Measurements from ENCODE around the gene ADRA2C. TPM values are rescaled to one million over a fixed set of nuclear protein-coding genes. Genes with fewer than 3 reads are reported as not detected.

Gene ADRA2C
- total RNA-seq, 1 experiment from 2014 or later, result 8.6 TPM

DNA sequence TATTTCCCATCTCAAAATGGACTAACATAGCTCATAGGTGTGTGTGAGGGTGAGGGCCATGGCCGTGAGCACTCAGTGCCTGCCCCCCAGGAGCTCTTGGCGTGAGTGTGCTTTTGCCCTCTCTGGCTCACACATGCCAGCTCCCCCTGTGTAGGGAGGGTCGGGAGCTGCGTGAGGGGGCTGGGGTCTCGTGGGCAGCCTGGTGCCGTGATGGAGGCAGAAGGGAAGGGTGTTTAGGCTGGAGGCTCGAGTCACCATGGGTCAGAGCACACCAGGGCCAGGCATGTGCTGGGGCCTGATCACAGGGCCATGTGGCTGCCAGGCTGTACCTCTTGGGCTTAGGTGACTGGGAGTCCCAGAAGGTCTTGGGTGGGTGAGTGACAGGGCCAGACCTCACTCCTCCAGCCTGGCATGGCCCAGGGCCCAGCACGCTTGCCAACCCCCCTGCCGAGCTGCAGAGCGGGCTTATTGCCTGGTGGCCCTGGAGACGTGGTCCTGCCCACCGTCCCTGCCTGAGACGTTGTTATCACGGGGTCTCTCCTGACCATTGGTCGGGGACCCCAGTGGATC is 44.0 kb downstream of the ADRA2C start:
- no peak overlapping the region for H2BK20ac ChIP-seq (ENCODE audit: low read depth, low read length, poor library complexity, severe bottlenecking)
- TF ChIP-seq CTCF (conservative IDR thresholded peaks at IDR 0.05), result no peak
- no peak overlapping the region for H2BK5ac ChIP-seq (ENCODE audit: insufficient read length, low read length)
- no peak overlapping the region for H3K4ac ChIP-seq (ENCODE audit: low read depth, low read length)
- Mint-ChIP-seq H3K36me3 (ENCODE audit: insufficient read depth in 1 of 3, low read depth in 3 of 3) (no peaks in the 10 kb centered on the region; a peak in 1 of 7 replicates), H3K27ac (no peak overlapping the region), H3K9me3 (peaks cover 3 to 4% of the 10 kb centered on the region in 2 experiments), H3K4me1 (peaks cover 22 to 34% of the 10 kb centered on the region in 2 experiments), H3K4me3 (no peak overlapping the region), H3K27me3 (ENCODE audit: low read depth) (peaks cover 28% of the 10 kb centered on the region)
- no peak overlapping the region for H2BK12ac ChIP-seq (ENCODE audit: insufficient read length, low read depth, low read length)
- no peaks in the 10 kb centered on the region for H3K27me3 ChIP-seq (ENCODE audit: insufficient read depth, low read length)
- no peak overlapping the region for H3T11ph ChIP-seq (ENCODE audit: low read length)
- H4K20me1 ChIP-seq (ENCODE audit: control insufficient read depth, insufficient read depth, insufficient read length), result no peaks in the 10 kb centered on the region
- no peak overlapping the region for H3K56ac ChIP-seq (ENCODE audit: insufficient read length, low read depth, low read length)
- DNase-seq, result no peak
- no peak overlapping the region for H3K27ac ChIP-seq (ENCODE audit: insufficient read length, low read depth, low read length)
- H3K79me2 ChIP-seq (ENCODE audit: insufficient read depth, low read length), result no peaks in the 10 kb centered on the region
- H2BK15ac ChIP-seq (ENCODE audit: low read depth, low read length), result no peak overlapping the region
- no CpG with 5 or more reads among the region's 15 CpGs for WGBS (ENCODE audit: extremely low coverage, insufficient read length, low lambda C conversion rate)
- no peak overlapping the region for H3K14ac ChIP-seq (ENCODE audit: insufficient read depth, low read length)
- no peak overlapping the region for H3K23ac ChIP-seq (ENCODE audit: insufficient read length, low read depth, low read length)
- no peak overlapping the region for H2AK5ac ChIP-seq (ENCODE audit: insufficient read length, low read length)
- H3K4me2 ChIP-seq (ENCODE audit: insufficient read depth, insufficient read length, low read length), result no peak overlapping the region
- no peaks in the 10 kb centered on the region; the same call in 1 of the 2 replicates for H3K4me1 ChIP-seq (ENCODE audit: insufficient read depth, low read length)
- no peak overlapping the region for H3K9ac ChIP-seq (ENCODE audit: extremely low read depth, insufficient read length, low read length)
- no peak overlapping the region for H2BK120ac ChIP-seq (ENCODE audit: low read depth, low read length, poor library complexity, severe bottlenecking)
- no peak overlapping the region for H4K8ac ChIP-seq (replicated peaks; ENCODE audit: insufficient read length, low read depth, low read length)
- no peak overlapping the region for H4K91ac ChIP-seq (ENCODE audit: insufficient read length, low read depth, low read length)
- no peaks in the 10 kb centered on the region for H3K79me1 ChIP-seq (ENCODE audit: insufficient read depth, low read depth, low read length, poor library complexity, severe bottlenecking)
- no peaks in the 10 kb centered on the region for H3K23me2 ChIP-seq (ENCODE audit: insufficient read length, low read depth, low read length, poor library complexity, severe bottlenecking)
- no peak overlapping the region for H3K18ac ChIP-seq (ENCODE audit: insufficient read length, low read depth, low read length)
- no peak overlapping the region for H4K5ac ChIP-seq (ENCODE audit: insufficient read length, low read depth, low read length)
- H3K9me3 ChIP-seq (ENCODE audit: control insufficient read depth, low read depth, low read length), result no peaks in the 10 kb centered on the region
- no peak overlapping the region for H2AFZ ChIP-seq (ENCODE audit: low read length)

Data from H9 (cell line).